SK-N-SH (cell line): ENCODE measurements around the gene MARCHF10. TPM values are rescaled to one million over a fixed set of nuclear protein-coding genes. Genes with fewer than 3 reads are reported as not detected.
A peak's percentile ranks its signal among the peaks of the same experiment; 100 is the strongest.

Experiments
- CHD2 ChIP-seq: fragments of 150-350 bp; IDR thresholded peaks from 2 replicates; pipeline ENCODE4 v1.6.1; 2018; ENCODE audit warnings: low read length; ENCODE audit not compliant: partially characterized antibody
- ELF1 ChIP-seq: IDR thresholded peaks from 2 replicates; pipeline ENCODE4 v1.4.0; 2012
- EZH2phosphoT487 ChIP-seq: fragments of 200-600 bp; sonication (generic); IDR thresholded peaks from 2 replicates; pipeline ENCODE4 v1.6.1; 2017; ENCODE audit warnings: low read depth, mixed run types, mild to moderate bottlenecking, antibody characterized with exemption, moderate library complexity, borderline replicate concordance
- FOSL2 ChIP-seq: IDR thresholded peaks from 2 replicates; pipeline ENCODE4 v1.4.0; 2012; ENCODE audit warnings: low read depth, mild to moderate bottlenecking, moderate library complexity, borderline replicate concordance
- FOXM1 ChIP-seq: IDR thresholded peaks from 2 replicates; pipeline ENCODE4 v1.4.0; 2012; ENCODE audit warnings: low read depth, mild to moderate bottlenecking
- GABPA ChIP-seq: IDR thresholded peaks from 2 replicates; pipeline ENCODE4 v1.4.0; 2012; ENCODE audit warnings: low read depth, mild to moderate bottlenecking
- IRF3 ChIP-seq: fragments of 150-350 bp; IDR thresholded peaks from 2 replicates; pipeline ENCODE4 v1.6.1; 2016; ENCODE audit warnings: mild to moderate bottlenecking, low read depth, low read length
- JUND ChIP-seq: IDR thresholded peaks from 2 replicates; pipeline ENCODE4 v1.4.0; 2012
- MEF2A ChIP-seq: IDR thresholded peaks from 2 replicates; pipeline ENCODE4 v1.4.0; 2012; ENCODE audit warnings: low read depth, borderline replicate concordance
- MXI1 ChIP-seq: IDR thresholded peaks from 2 replicates; pipeline ENCODE4 v1.6.1; 2012; ENCODE audit warnings: mild to moderate bottlenecking, low read depth, low read length, improper control_type of control experiment
- NFIC ChIP-seq: IDR thresholded peaks from 2 replicates; pipeline ENCODE4 v1.4.0; 2012; ENCODE audit warnings: borderline replicate concordance
- NRF1 ChIP-seq: IDR thresholded peaks from 2 replicates; pipeline ENCODE4 v1.6.1; 2012; ENCODE audit warnings: low read depth, mild to moderate bottlenecking, low read length
- PBX3 ChIP-seq: IDR thresholded peaks from 2 replicates; pipeline ENCODE4; 2012
- POLR2AphosphoS5 ChIP-seq: IDR thresholded peaks from 2 replicates; pipeline ENCODE4 v1.6.1; 2012; ENCODE audit warnings: low read depth, low read length
- RAD21 ChIP-seq: IDR thresholded peaks from 2 replicates; pipeline ENCODE4 v1.6.1; 2012; ENCODE audit warnings: mild to moderate bottlenecking, low read length
- RFX5 ChIP-seq: IDR thresholded peaks from 2 replicates; pipeline ENCODE4 v1.6.1; 2012; ENCODE audit warnings: mild to moderate bottlenecking, improper control_type of control experiment, low read length
- SIN3A ChIP-seq: IDR thresholded peaks from 2 replicates; pipeline ENCODE4 v1.6.1; 2012; ENCODE audit warnings: low read depth, mild to moderate bottlenecking, low read length, moderate library complexity, borderline replicate concordance
- TCF12 ChIP-seq: IDR thresholded peaks from 2 replicates; pipeline ENCODE4 v1.4.0; 2012
- polyA plus RNA-seq, 3 experiments: library from polyadenylated mRNA; depleted of rRNA; stranded (reverse); fragments of >200 nt; gene quantifications; 2 replicates each; pipeline ENCODE4 v1.2.3, GENCODE V29; 2012
- TF ChIP-seq, protein P1 (sequence below): IDR thresholded peaks from 2 replicates; pipeline ENCODE4 v1.4.0; 2012; ENCODE audit warnings: low read depth
- TF ChIP-seq, protein P2 (sequence below): IDR thresholded peaks from 2 replicates; pipeline ENCODE4 v1.4.0; 2012; ENCODE audit warnings: low read depth, borderline replicate concordance
- TF ChIP-seq, protein P3 (sequence below): IDR thresholded peaks from 2 replicates; pipeline ENCODE4 v1.6.1; 2012; ENCODE audit warnings: mild to moderate bottlenecking, low read depth, low read length, moderate library complexity

The MARCHF10 gene
- polyA plus RNA-seq, 1 of the 3 experiments (the other 2 are of a cell fraction) = 0.16 TPM

GRCh38 chr17:62827746-62828485 lies 19.8 kb upstream of the MARCHF10 start (continued):
- TF ChIP-seq FOSL2 (0 out of 2 replicates have a peak, but pooled peaks have one; percentile 34), FOXM1 (no peak), NFIC (peak; percentile 72), POLR2AphosphoS5 (peak; percentile 56; the same call in 1 of the 2 replicates), GABPA (no peak), PBX3 (peak; percentile 79), CHD2 (no peak), EZH2phosphoT487 (no peak), SIN3A (no peak), IRF3 (no peak), MEF2A (peak; percentile 86), RFX5 (no peak), RAD21 (0 out of 2 replicates have a peak, but pooled peaks have one; percentile 12), ELF1 (peak; percentile 51; the same call in 1 of the 2 replicates), NRF1 (no peak), MXI1 (peak; percentile 13; the same call in 1 of the 2 replicates), JUND (peak; percentile 59), TCF12 (peak; percentile 74)
- TF ChIP-seq, protein P1, sequence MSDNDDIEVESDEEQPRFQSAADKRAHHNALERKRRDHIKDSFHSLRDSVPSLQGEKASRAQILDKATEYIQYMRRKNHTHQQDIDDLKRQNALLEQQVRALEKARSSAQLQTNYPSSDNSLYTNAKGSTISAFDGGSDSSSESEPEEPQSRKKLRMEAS = peak; percentile 76
- TF ChIP-seq, protein P2, sequence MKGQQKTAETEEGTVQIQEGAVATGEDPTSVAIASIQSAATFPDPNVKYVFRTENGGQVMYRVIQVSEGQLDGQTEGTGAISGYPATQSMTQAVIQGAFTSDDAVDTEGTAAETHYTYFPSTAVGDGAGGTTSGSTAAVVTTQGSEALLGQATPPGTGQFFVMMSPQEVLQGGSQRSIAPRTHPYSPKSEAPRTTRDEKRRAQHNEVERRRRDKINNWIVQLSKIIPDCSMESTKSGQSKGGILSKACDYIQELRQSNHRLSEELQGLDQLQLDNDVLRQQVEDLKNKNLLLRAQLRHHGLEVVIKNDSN = no peak
- TF ChIP-seq, protein P3, sequence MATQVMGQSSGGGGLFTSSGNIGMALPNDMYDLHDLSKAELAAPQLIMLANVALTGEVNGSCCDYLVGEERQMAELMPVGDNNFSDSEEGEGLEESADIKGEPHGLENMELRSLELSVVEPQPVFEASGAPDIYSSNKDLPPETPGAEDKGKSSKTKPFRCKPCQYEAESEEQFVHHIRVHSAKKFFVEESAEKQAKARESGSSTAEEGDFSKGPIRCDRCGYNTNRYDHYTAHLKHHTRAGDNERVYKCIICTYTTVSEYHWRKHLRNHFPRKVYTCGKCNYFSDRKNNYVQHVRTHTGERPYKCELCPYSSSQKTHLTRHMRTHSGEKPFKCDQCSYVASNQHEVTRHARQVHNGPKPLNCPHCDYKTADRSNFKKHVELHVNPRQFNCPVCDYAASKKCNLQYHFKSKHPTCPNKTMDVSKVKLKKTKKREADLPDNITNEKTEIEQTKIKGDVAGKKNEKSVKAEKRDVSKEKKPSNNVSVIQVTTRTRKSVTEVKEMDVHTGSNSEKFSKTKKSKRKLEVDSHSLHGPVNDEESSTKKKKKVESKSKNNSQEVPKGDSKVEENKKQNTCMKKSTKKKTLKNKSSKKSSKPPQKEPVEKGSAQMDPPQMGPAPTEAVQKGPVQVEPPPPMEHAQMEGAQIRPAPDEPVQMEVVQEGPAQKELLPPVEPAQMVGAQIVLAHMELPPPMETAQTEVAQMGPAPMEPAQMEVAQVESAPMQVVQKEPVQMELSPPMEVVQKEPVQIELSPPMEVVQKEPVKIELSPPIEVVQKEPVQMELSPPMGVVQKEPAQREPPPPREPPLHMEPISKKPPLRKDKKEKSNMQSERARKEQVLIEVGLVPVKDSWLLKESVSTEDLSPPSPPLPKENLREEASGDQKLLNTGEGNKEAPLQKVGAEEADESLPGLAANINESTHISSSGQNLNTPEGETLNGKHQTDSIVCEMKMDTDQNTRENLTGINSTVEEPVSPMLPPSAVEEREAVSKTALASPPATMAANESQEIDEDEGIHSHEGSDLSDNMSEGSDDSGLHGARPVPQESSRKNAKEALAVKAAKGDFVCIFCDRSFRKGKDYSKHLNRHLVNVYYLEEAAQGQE = no peak
